Pericardium fibroblast (primary cell): Measurements from ENCODE around the gene FLYWCH1. TPM values are rescaled to one million over a fixed set of nuclear protein-coding genes. Genes with fewer than 3 reads are reported as not detected.

ENCODE experiments used
- total RNA-seq: library from RNA; depleted of rRNA; stranded (reverse); fragments of >200 nt; gene quantifications from 2 replicates; pipeline ENCODE4 v1.2.3, GENCODE V29; 2015

FLYWCH1 gene
- total RNA-seq = 27.7 and 33.2 TPM in 2 replicates

GRCh38 chr16:2911638-2912329 is at the start of gene FLYWCH1:
TSS of gene FLYWCH1 (plus strand) at chr16:2911931. CDS start at chr16:2929686, 17,755 bp downstream.

GRCh38 chr16:2882650-2883457 is 28.9 kb upstream of the FLYWCH1 start, which contains the start of gene FLYWCH2:
TSS of gene FLYWCH2 (plus strand) at chr16:2883215. CDS start at chr16:2896450, 13,235 bp downstream.

GRCh38 chr16:2963723-2964474 is 52.2 kb downstream of the FLYWCH1 start, which contains the start of gene KREMEN2:
TSS of gene KREMEN2 (plus strand) at chr16:2964275. CDS start at chr16:2964521, 246 bp downstream.

GRCh38 chr16:2968738-2969544 is 57.2 kb downstream of the FLYWCH1 start, which contains the start of gene PAQR4:
TSS of gene PAQR4 (plus strand) at chr16:2969348. CDS start at chr16:2969675, 327 bp downstream.

GRCh38 chr16:2980227-2981176 is 68.8 kb downstream of the FLYWCH1 start, which contains the start of gene PKMYT1:
TSS of gene PKMYT1 (minus strand) at chr16:2980446. CDS start at chr16:2979657, 789 bp downstream.

Other genes starting within 250 kb of the FLYWCH1 start
- gene KCTD5, start 229.4 kb upstream of the FLYWCH1 start, total RNA-seq = 19.1 and 28.0 TPM in 2 replicates
- gene PRSS27, start 191.7 kb upstream of the FLYWCH1 start, total RNA-seq = 0.23 and 3.6 TPM in 2 replicates
- gene SRRM2, start 159.3 kb upstream of the FLYWCH1 start, total RNA-seq = 75.3 and 87.8 TPM in 2 replicates
- 326 and 385 TPM in 2 replicates for gene ELOB, start 134.7 kb upstream of the FLYWCH1 start, total RNA-seq
- gene PRSS33, start 124.4 kb upstream of the FLYWCH1 start, total RNA-seq = not detected in 2 replicates
- gene PRSS41, start 113.5 kb upstream of the FLYWCH1 start, total RNA-seq = not detected in 2 replicates
- gene PRSS21, start 94.7 kb upstream of the FLYWCH1 start, total RNA-seq = 3.8 TPM in 1 of 2 replicates, not detected in the other
- gene ZG16B, start 81.6 kb upstream of the FLYWCH1 start, total RNA-seq = 2.1 and 2.5 TPM in 2 replicates
- gene PRSS22, start 53.8 kb upstream of the FLYWCH1 start, total RNA-seq = not detected in 2 replicates
- 74.9 and 165 TPM in 2 replicates for gene FLYWCH2, start 28.7 kb upstream of the FLYWCH1 start, total RNA-seq
- gene KREMEN2, start 52.3 kb downstream of the FLYWCH1 start, total RNA-seq = 0.23 and 1.8 TPM in 2 replicates
- gene PAQR4, start 57.4 kb downstream of the FLYWCH1 start, total RNA-seq = 1.8 and 4.0 TPM in 2 replicates
- gene PKMYT1, start 68.5 kb downstream of the FLYWCH1 start, total RNA-seq = 2.7 and 3.0 TPM in 2 replicates
- not detected in 2 replicates for gene CLDN9, start 101.0 kb downstream of the FLYWCH1 start, total RNA-seq
- 0.12 and 0.51 TPM in 2 replicates for gene CLDN6, start 106.3 kb downstream of the FLYWCH1 start, total RNA-seq
- gene TNFRSF12A, start 108.4 kb downstream of the FLYWCH1 start, total RNA-seq = 70.5 and 162 TPM in 2 replicates
- 64.4 and 69.3 TPM in 2 replicates for gene HCFC1R1, start 112.0 kb downstream of the FLYWCH1 start, total RNA-seq
- gene THOC6, start 112.1 kb downstream of the FLYWCH1 start, total RNA-seq = 24.8 and 30.0 TPM in 2 replicates
- 0.23 TPM in 1 of 2 replicates, not detected in the other for gene BICDL2, start 125.0 kb downstream of the FLYWCH1 start, total RNA-seq
- gene MMP25, start 134.6 kb downstream of the FLYWCH1 start, total RNA-seq = under 0.01 TPM in 1 of 2 replicates, not detected in the other
- 10.7 and 13.4 TPM in 2 replicates for gene IL32, start 153.7 kb downstream of the FLYWCH1 start, total RNA-seq
- not detected in 2 replicates for gene ZSCAN10, start 187.4 kb downstream of the FLYWCH1 start, total RNA-seq
- 10.3 and 10.6 TPM in 2 replicates for gene ZNF205, start 200.7 kb downstream of the FLYWCH1 start, total RNA-seq
- gene ZNF213, start 223.1 kb downstream of the FLYWCH1 start, total RNA-seq = 6.2 and 8.9 TPM in 2 replicates